Duodenal mucosa (tissue), 2 donors: ENCODE results near the gene SERINC5.

Experiments used
- H3K27ac ChIP-seq: one replicate; pipeline ENCODE4 v1.7.0; 2013; ENCODE audit warnings: low read depth, low read length
- H3K27me3 ChIP-seq, 2 donors: one replicate each; pipeline ENCODE4 v1.7.0; 2013; ENCODE audit warnings: low read length in 2 of 2, control low read depth in 1 of 2; ENCODE audit not compliant: insufficient read depth in 2 of 2, control insufficient read depth in 1 of 2
- H3K36me3 ChIP-seq, 2 donors: one replicate each; pipeline ENCODE4 v1.7.0; 2013; ENCODE audit warnings: low read length in 2 of 2, control low read depth in 1 of 2; ENCODE audit not compliant: insufficient read depth in 2 of 2, control insufficient read depth in 1 of 2
- H3K4me1 ChIP-seq, 2 donors: one replicate each; pipeline ENCODE4 v1.7.0; 2013; ENCODE audit warnings: low read length in 2 of 2, control low read depth in 1 of 2; ENCODE audit not compliant: insufficient read depth in 2 of 2, control insufficient read depth in 1 of 2
- H3K4me3 ChIP-seq, 2 donors: one replicate each; pipeline ENCODE4 v1.7.0; 2013; ENCODE audit warnings: low read length in 2 of 2, low read depth in 1 of 2
- H3K9ac ChIP-seq, 2 donors: one replicate each; pipeline ENCODE4 v1.7.0; 2013; ENCODE audit warnings: low read length in 2 of 2, low read depth in 1 of 2
- H3K9me3 ChIP-seq, 2 donors: one replicate each; pipeline ENCODE4 v1.7.0; 2013; ENCODE audit warnings: low read length in 2 of 2, control low read depth in 1 of 2; ENCODE audit not compliant: control insufficient read depth in 1 of 2

The SERINC5 gene

DNA sequence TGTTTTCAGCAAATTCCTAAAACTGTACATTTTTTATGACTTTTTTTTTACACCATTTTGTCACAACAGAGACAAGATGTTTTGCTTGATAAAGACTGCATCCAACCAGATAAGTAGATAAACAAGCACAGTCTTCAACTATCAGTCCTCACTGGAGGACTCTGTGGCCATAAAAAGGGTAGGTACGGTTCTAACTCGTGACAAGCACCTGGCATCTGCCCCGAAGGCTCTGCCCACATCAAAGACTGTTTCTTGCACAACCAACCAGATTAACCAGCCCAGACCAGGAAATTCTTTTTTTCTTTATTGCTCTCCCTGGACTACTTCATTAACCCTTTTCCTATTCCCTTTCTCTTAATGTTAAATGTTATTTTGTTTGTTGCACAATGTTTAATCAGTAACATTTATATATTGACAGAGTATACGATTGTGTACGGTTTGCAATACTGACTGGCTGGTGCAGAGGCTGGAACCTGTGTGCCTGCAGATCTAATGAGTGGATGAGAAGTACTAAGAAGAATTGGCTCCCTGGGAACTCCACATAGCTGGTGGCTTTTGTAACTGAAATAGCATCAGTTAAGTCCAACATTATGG is 74.1 kb downstream of the SERINC5 start:
- Histone ChIP-seq H3K9ac (no peak overlapping the region), H3K4me3 (no peak overlapping the region), H3K9me3 (no peaks in the 10 kb centered on the region), H3K27me3 (no peaks in the 10 kb centered on the region), H3K4me1 (peaks cover 42 to 44% of the 10 kb centered on the region in 2 donors), H3K36me3 (peaks cover 9 to 10% of the 10 kb centered on the region in 2 donors), H3K27ac (no peak overlapping the region)

DNA sequence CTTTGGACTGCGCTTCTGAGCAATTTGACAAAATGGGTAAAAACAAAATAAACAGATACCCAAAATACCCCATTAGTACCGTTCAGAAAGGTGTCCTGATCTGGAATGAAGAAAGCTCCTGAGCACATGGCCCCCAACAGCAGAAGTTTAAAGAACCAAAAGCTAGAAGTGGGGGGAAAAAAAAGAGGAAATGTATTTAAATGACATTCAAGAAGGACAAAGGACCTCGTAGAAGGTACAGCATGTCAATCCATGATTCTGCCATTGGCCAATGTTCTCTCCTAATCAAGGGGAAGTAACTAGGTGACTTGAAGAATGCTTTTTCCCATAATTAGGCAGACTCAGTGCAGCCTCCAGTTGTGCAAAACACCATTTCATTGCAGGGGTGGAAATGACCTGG is 78.6 kb downstream of the SERINC5 start:
- Histone ChIP-seq H3K27me3 (no peaks in the 10 kb centered on the region), H3K4me1 (peaks cover 19 to 21% of the 10 kb centered on the region in 2 donors), H3K27ac (no peak overlapping the region), H3K9me3 (no peaks in the 10 kb centered on the region), H3K36me3 (peaks cover 14 to 32% of the 10 kb centered on the region in 2 donors), H3K9ac (no peak overlapping the region), H3K4me3 (no peak overlapping the region)

DNA sequence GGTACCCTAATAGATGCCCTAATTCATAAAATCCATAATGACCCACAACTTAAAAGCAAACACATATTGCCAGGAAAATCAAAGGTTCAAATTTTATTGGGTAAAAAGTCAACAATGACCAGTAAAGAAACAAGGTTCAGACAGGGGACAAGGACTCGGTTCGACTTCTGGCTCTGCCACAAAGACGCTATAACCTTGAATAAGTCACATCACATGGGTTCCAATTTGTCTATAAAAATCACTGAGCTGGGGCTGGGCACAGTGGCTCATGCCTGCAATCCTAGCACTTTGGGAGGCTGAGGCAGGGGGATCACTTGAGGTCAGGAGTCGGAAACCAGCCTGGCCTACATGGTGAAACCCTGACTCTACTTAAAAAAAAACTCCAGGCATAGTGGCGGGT is 80.5 kb downstream of the SERINC5 start:
- H3K9ac ChIP-seq, result no peak overlapping the region
- peaks cover 14 to 32% of the 10 kb centered on the region in 2 donors for H3K36me3 ChIP-seq
- H3K4me1 ChIP-seq, result peaks cover 1 to 2% of the 10 kb centered on the region in 2 donors

DNA sequence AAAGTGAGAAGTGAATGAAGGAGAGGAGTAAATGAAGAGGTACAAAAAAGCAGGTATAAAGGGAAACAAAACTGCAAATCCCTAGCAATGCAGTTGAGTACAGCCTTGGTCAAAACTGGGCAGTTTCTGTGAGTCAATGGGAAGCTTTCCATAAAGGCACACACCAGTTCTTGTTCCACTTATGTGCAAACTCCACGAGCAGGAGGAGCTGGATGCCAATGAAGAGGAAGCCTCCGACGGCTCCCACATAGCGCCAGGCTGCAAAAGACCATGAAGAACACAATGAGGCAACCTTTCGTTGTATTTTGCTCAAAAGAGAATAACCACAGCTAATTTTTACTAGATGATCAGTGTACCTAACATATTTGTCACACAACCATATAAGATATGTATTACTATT is 81.1 kb downstream of the SERINC5 start:
- Histone ChIP-seq H3K9me3 (no peaks in the 10 kb centered on the region), H3K4me1 (no peaks in the 10 kb centered on the region), H3K27ac (no peak overlapping the region), H3K4me3 (no peak overlapping the region), H3K36me3 (peaks cover 14 to 32% of the 10 kb centered on the region in 2 donors), H3K9ac (no peak overlapping the region), H3K27me3 (no peaks in the 10 kb centered on the region)

More for the DNA sequence above, 80.5 kb downstream of the SERINC5 start:
- Histone ChIP-seq H3K27me3 (no peaks in the 10 kb centered on the region), H3K27ac (no peak overlapping the region), H3K4me3 (no peak overlapping the region), H3K9me3 (no peaks in the 10 kb centered on the region)

DNA sequence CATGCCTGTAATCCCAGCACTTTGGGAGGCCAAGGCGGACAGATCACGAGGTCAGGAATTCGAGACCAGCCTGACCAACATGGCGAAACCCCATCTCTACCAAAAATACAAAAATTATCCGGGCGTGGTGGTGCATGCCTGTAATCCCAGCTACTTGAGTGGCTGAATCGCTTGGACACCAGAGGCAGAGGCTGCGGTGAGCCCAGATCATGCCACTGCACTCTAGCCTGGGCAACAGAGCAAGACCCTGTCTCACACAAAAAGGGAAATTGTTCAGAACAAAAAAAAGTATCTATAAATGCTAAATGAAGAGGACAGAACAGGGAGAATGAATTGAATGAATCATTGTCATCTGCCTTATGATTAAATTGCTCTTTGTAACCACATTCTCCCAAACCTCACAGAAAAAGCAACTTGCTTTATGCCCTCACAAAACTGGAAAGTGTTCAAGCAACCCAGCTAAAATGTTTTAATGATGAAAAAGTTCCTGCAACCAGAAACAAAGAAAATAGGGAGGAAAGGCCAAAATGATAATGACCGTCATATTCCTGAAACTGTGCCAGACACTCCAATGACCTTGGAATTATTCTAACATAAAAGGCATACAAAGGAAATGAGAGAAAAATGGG is 83.7 kb downstream of the SERINC5 start:
- Histone ChIP-seq H3K9ac (no peak overlapping the region), H3K36me3 (peaks cover 16 to 41% of the 10 kb centered on the region in 2 donors), H3K4me3 (no peak overlapping the region), H3K27ac (no peak overlapping the region), H3K4me1 (no peaks in the 10 kb centered on the region), H3K27me3 (no peaks in the 10 kb centered on the region), H3K9me3 (no peaks in the 10 kb centered on the region)

- no peak overlapping the region for H3K9ac ChIP-seq
- H3K9me3 ChIP-seq, result no peaks in the 10 kb centered on the region
- H3K27ac ChIP-seq, result no peak overlapping the region
- no peak overlapping the region for H3K4me3 ChIP-seq
- H3K27me3 ChIP-seq, result no peaks in the 10 kb centered on the region
- peaks cover 23 to 37% of the 10 kb centered on the region in 2 donors for H3K36me3 ChIP-seq
- H3K4me1 ChIP-seq, result no peaks in the 10 kb centered on the region
Observed at GRCh38 chr5:80170117-80170535, 85.7 kb downstream of the SERINC5 start.

DNA sequence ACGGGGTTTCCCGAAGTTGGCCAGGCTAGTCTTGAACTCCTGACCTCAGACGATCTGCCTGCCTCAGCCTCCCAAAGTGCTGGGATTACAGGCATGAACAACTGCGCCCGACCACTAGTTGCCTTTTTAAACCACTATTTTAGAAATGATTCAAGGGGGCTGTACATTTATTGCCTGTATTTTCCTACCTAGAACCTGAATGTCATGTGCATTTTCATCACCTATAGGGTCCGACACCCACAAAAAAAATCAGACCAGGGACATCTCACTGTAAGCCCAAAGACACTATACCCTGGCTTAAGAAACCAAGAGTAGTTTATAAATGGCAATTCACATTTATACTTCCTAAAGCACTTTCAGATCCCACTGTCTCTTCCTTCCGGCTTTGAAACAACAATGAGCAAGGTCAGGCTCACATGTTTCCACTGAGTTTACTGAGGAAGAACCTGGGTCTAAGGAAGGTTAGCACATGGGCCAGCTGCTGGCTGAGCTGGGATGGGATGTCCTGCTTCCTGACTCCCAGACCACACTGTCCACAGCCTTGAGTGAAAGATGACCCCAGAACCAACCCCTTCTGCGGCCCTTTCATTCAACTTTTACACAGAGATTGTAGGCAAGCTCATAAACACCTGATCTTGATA is 87.3 kb downstream of the SERINC5 start:
- H3K9me3 ChIP-seq, result no peaks in the 10 kb centered on the region
- H3K9ac ChIP-seq, result no peak overlapping the region
- H3K27me3 ChIP-seq, result no peaks in the 10 kb centered on the region
- no peaks in the 10 kb centered on the region for H3K4me1 ChIP-seq
- H3K4me3 ChIP-seq, result no peak overlapping the region
- peaks cover 19 to 27% of the 10 kb centered on the region in 2 donors for H3K36me3 ChIP-seq
- no peak overlapping the region for H3K27ac ChIP-seq

- H3K9ac ChIP-seq, result no peak overlapping the region
- H3K9me3 ChIP-seq, result no peaks in the 10 kb centered on the region
- H3K4me3 ChIP-seq, result no peak overlapping the region
- no peaks in the 10 kb centered on the region for H3K27me3 ChIP-seq
- H3K36me3 ChIP-seq, result peaks cover 19 to 31% of the 10 kb centered on the region in 2 donors
- no peaks in the 10 kb centered on the region for H3K4me1 ChIP-seq
- no peak overlapping the region for H3K27ac ChIP-seq
Observed at GRCh38 chr5:80165452-80165851, 90.4 kb downstream of the SERINC5 start.

DNA sequence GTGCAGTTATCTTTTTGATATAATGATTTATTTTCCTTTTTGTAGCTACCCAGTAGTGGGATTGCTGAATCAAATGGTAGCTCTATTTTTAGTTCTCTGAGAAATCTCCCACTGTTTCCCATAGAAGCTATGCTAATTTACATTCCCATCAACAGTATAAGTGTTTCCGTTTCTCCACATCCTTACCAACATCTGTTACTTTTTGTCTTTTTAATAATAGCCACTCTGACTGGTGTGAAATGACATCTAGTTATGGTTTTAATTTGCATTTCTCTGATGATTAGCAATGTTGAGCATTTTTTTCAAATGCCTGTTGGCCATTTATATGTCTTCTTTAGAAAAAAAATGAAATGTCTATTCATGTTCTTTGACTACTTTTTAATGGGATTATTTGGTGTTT is 94.7 kb downstream of the SERINC5 start:
- Histone ChIP-seq H3K27ac (no peak overlapping the region), H3K4me1 (no peaks in the 10 kb centered on the region), H3K36me3 (peaks cover 13 to 38% of the 10 kb centered on the region in 2 donors)

GRCh38 chr5:80160242-80160641 is 95.6 kb downstream of the SERINC5 start:
- no peaks in the 10 kb centered on the region for H3K9me3 ChIP-seq
- no peak overlapping the region for H3K27ac ChIP-seq
- no peaks in the 10 kb centered on the region for H3K27me3 ChIP-seq
- H3K9ac ChIP-seq, result no peak overlapping the region
- peaks cover 7 to 43% of the 10 kb centered on the region in 2 donors for H3K36me3 ChIP-seq
- H3K4me1 ChIP-seq, result no peaks in the 10 kb centered on the region
- no peak overlapping the region for H3K4me3 ChIP-seq

More for the DNA sequence above, 94.7 kb downstream of the SERINC5 start:
- H3K4me3 ChIP-seq, result no peak overlapping the region
- no peaks in the 10 kb centered on the region for H3K9me3 ChIP-seq
- H3K9ac ChIP-seq, result no peak overlapping the region
- no peaks in the 10 kb centered on the region for H3K27me3 ChIP-seq
